ENCODE data around the gene XRCC4.

The XRCC4 gene

DNA sequence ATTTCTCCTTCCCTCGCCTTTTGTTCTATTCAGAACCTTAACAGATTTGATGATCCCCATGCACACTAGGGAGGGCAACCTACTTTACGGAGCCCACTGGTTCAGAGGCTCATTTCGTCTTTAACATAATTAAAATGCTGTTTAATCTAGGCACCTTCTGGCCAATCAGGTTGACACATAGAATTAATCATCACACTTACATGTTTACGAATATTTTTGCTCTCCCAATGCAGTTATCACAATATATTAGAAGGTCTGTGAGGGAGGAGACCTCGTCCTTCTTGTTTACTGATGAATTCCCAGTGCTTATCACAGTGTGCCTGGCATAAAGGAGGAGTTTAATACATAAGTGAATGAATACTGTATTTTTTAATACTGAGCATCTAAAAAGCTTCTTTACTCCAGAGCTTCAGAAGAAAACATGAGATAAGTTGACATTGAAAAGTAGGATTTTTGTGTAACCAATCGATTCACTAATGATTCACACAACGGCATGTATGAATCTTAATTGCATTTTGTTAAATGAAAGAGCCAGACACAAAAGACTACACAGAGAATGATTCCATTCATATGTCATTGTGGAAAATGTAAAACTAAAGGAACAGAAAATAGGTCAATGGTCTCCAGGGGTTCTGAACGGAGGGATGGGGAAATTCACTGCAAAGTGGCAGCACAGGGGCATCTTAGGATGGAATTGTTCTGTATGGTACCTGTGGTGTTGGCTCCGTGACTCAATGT lies 315.6 kb downstream of the XRCC4 start:
- DNase-seq (ENCODE audit: low spot score): no peak

DNA sequence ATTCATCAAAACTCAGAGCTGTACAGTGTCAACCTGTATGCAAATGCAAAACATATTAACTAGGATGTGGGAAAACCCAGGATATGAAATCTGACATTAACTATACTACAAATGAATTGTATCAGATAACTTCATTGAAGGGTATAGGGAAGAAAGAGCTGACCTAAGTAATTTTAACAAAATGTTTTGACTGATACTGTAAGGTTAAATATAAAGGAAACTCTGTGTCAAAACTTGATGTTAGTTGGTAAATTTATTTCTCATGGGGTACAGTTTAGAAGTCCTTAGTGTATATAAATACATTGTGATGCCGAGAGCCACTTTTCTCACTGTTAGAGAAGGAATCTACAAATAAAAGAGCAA lies 316.1 kb downstream of the XRCC4 start:
- no peak for DNase-seq (ENCODE audit: low spot score)

DNA sequence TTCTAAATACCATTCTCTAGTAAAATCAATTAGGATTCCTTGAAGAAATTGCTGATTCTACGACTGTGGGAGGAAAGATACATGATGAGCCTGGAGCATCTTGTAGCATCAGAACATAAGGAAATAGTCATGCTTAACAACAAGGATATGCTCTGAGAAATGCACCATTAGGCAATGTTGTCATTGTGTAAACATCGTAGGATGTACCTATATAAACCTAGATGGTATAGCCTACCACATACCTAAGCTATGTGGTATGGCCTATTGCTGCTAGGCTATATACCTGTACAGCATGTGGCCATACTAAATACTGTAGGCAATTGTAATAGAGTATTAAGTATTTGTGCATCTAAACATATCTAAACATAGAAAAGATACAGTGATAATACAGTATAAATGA lies 316.8 kb downstream of the XRCC4 start:
- no peak for DNase-seq (ENCODE audit: low spot score)

DNA sequence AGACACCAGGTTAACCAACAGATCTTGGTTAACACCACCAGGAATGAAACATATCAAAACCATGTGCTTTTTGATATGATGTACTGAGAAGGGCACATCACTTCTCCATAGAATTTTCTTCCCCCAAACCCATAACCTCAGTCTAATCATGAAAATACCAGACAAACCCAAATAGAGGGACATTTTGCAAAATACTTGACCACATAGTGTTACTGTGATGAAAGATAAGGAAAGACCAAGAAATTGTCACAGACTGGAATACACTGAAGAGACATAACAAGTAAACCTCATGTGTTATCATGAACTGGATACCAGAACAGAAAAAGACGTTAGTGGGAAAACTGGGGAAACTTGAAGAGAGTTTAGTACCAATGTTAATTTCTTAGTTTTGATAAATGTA lies 319.3 kb downstream of the XRCC4 start:
- no peak for DNase-seq (ENCODE audit: low spot score)

DNA sequence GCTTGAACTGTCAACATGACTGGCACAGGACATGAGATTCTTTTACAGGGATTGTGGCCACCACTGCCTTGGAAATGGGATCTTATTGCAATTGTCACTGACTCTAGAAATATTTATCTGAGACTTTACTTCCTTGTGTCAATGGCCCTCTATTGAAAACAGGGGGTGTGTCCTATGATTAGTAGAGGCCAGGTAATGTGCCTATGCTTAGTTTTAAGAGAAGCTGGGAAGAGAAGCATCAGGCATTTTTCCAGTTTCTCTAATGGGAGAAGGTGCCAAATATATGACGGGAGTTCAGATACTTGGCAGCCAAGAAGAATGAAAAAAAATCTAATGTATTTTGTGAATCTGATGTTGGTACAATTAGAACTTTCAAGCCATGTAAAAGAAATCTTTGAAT lies 320.3 kb downstream of the XRCC4 start:
- DNase-seq (ENCODE audit: low spot score): no peak

DNA sequence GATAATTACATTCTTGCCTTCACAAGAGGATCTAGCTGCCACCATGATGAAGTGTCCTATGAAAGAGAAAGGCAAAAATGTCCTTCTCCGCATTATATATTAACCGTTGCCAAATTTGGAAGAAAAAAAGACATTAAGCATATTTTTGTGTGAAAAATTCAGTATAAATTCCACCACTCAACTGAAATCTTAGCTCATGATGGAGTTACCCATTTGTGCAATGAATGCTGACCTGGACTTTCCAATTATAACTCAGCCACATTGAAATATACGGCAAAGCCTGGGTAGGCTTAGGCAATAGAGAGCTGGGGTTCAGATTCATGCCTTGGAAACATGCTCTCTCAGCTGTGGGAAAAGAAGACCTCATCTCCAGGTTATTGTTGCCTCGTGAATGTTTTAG lies 322.9 kb downstream of the XRCC4 start:
- no peak for DNase-seq (ENCODE audit: low spot score)

DNA sequence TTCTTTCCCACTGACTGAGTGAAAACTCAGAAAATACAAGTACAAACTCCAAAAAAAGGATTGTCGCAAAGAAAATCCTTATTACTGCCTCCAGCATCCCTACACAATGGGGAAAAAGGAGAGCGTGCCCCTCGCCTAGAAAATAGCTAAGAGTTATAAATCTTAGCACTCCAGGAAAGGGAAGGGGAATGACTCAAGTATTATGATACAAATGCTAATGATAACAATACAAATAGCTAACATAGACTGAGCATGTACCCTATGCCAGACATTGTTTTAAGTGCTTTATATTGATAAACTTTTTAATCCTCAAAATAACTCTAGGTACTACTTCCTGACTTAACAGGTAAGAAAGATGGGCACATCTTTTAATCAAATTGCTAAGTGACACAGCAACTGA lies 323.4 kb downstream of the XRCC4 start:
- DNase-seq (ENCODE audit: low spot score): no peak

DNA sequence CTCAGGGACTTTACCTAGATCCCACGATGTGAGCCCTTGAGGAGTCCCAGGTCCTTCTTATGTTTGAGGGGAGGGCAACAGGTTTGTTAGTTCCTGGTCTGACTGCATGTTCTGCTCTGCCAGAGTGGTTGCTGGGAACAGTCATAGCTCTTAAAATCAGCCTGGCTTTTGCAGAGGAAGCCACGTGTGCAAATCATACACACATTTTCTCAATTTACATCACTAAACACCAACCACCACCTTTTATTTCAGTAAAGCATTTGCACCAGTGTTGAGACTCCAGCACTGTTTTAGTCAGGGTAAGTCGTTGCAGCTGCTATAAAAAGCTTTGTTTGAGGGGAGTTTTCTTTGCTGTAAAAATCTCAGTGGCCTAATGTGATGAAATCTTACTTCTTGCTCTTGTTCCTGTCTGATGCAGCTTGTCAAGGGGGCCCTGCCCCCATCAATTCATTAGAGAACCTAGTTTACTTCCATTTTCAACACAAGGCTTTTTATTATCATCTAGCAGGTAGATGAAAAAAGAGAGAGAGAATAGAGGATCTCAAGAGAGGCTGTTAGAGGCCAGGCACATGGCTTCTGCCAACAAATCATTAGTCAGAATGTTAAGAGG lies 323.9 kb downstream of the XRCC4 start:
- no peak for DNase-seq (ENCODE audit: low spot score)

DNA sequence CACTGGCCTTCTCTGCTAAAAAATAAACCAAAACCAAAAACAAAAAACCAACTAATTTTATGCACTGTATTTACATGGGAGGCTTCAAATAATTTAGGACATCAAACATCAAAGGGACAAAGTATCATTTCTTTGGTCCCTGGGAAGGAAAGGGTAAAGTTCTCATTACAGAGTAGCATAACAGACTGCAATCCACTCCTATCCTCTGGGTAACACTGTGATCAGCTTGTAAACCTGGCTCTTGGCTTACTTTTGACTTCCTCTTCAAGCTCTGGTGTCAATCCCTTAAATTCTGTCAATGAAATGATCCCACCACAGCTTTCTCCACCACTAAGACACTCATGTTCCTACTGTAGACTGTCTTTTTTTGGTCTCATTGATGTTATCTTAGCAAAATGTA lies 324.4 kb downstream of the XRCC4 start:
- no peak for DNase-seq (ENCODE audit: low spot score)
